Fibroblast of the conjunctiva (primary cell): Measurements from ENCODE around the gene DENND1C.
"Not testable (repeated sequence)": the region's sequence is repeated elsewhere in the genome, so short reads cannot be mapped to it uniquely, and the experiment has no call there.

Experiments
- DNase-seq: peaks from one replicate; pipeline ENCODE4 v3.0.0-alpha.2; 2010; ENCODE audit warnings: low read depth

DENND1C gene

GRCh38 chr19:6508028-6508771, 26.6 kb upstream of the DENND1C start:
- DNase-seq: not testable (repeated sequence)

GRCh38 chr19:6503407-6504201, 22.0 kb upstream of the DENND1C start:
- DNase-seq: no peak

- no peak for DNase-seq
Measured at GRCh38 chr19:6501740-6502648, 20.4 kb upstream of the DENND1C start, which contains the start of gene TUBB4A. TUBB4A (minus strand) TSS chr19:6502309; CDS start chr19:6502212, 97 bp downstream.

GRCh38 chr19:6500837-6501739, 19.5 kb upstream of the DENND1C start:
- DNase-seq: no peak

GRCh38 chr19:6499052-6499790, 17.6 kb upstream of the DENND1C start:
- DNase-seq: no peak

GRCh38 chr19:6498294-6499036, 16.9 kb upstream of the DENND1C start:
- no peak for DNase-seq

GRCh38 chr19:6495947-6496346, 14.4 kb upstream of the DENND1C start:
- no peak for DNase-seq

GRCh38 chr19:6494438-6495036, 12.9 kb upstream of the DENND1C start:
- DNase-seq: no peak

- DNase-seq: no peak
Measured at GRCh38 chr19:6491802-6492592, 10.4 kb upstream of the DENND1C start.

- DNase-seq: no peak
Measured at GRCh38 chr19:6490134-6490533, 8.5 kb upstream of the DENND1C start.

GRCh38 chr19:6489278-6490061, 7.9 kb upstream of the DENND1C start:
- DNase-seq: no peak

- no peak for DNase-seq
Measured at GRCh38 chr19:6484831-6485230, 3.2 kb upstream of the DENND1C start.

GRCh38 chr19:6484230-6484629, 2.6 kb upstream of the DENND1C start:
- no peak for DNase-seq

GRCh38 chr19:6483235-6483634, 1.6 kb upstream of the DENND1C start:
- DNase-seq: no peak

- DNase-seq: no peak
Measured at GRCh38 chr19:6482343-6482686, 728 bp upstream of the DENND1C start.

GRCh38 chr19:6480848-6481415, 655 bp downstream of the DENND1C start:
- no peak for DNase-seq

- no peak for DNase-seq
Measured at GRCh38 chr19:6479836-6480398, 1.7 kb downstream of the DENND1C start.
